Measurements from ENCODE around the gene CTSE. TPM values are rescaled to one million over a fixed set of nuclear protein-coding genes. Genes with fewer than 3 reads are reported as not detected.

Gene CTSE
- total and polyA plus RNA-seq, 2 experiments from 2014 or later: not detected

DNA sequence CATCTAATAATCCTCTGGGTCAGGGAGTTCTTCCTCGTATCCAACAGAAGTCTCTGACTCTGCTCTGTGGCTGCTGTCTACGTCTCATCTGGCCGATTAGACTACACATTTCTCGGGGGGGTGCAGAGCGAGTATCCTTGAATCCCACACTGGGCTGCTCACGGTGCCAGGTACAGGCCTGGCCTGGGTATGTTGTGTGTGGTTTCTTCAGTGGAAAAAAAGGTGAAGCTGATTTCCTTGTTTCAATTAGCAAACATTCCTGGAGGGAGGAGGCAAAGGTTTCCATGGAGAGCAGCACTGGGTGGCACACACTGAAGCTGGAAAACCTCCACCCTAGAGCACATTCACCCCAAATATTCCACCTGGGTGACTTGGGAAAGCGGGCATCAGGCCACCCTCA lies 18.5 kb downstream of the CTSE start:
- H3F3A ChIP-seq (replicated peaks; ENCODE audit: low read depth): no peaks in the 10 kb centered on the region
- H3K9me2 ChIP-seq (ENCODE audit: insufficient read depth): no peaks in the 10 kb centered on the region
- ATAC-seq (no peak), DNase-seq (ENCODE audit: low spot score) (no peak)
- no peak overlapping the region for H3K4me3 Mint-ChIP-seq
- H3K9me3 Mint-ChIP-seq: no peaks in the 10 kb centered on the region
- no peak overlapping the region for H3K4me3 ChIP-seq
- H3K36me3 ChIP-seq (ENCODE audit: insufficient read depth): no peaks in the 10 kb centered on the region
- H3K27ac ChIP-seq (ENCODE audit: low read depth): no peak overlapping the region
- H2AFZ ChIP-seq: peak overlapping the region; percentile 14; the same call in 1 of the 2 replicates
- H3K79me2 ChIP-seq (replicated peaks; ENCODE audit: insufficient read depth): no peaks in the 10 kb centered on the region
- no peaks in the 10 kb centered on the region for H4K20me1 ChIP-seq (replicated peaks; ENCODE audit: insufficient read depth)
- H3K4me2 ChIP-seq: no peak overlapping the region
- H3K4me1 Mint-ChIP-seq: peaks cover 4% of the 10 kb centered on the region; the same call in 1 of the 3 replicates
- H3K27ac Mint-ChIP-seq: no peak overlapping the region
- H3K4me1 ChIP-seq (ENCODE audit: insufficient read depth): no peaks in the 10 kb centered on the region
- no peak for TF ChIP-seq NANOG (IDR thresholded peaks at IDR 0.05; ENCODE audit: borderline replicate concordance)
- TF ChIP-seq, protein P1, sequence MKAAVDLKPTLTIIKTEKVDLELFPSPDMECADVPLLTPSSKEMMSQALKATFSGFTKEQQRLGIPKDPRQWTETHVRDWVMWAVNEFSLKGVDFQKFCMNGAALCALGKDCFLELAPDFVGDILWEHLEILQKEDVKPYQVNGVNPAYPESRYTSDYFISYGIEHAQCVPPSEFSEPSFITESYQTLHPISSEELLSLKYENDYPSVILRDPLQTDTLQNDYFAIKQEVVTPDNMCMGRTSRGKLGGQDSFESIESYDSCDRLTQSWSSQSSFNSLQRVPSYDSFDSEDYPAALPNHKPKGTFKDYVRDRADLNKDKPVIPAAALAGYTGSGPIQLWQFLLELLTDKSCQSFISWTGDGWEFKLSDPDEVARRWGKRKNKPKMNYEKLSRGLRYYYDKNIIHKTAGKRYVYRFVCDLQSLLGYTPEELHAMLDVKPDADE (IDR thresholded peaks at IDR 0.05): no peak
- TF ChIP-seq, protein P2, sequence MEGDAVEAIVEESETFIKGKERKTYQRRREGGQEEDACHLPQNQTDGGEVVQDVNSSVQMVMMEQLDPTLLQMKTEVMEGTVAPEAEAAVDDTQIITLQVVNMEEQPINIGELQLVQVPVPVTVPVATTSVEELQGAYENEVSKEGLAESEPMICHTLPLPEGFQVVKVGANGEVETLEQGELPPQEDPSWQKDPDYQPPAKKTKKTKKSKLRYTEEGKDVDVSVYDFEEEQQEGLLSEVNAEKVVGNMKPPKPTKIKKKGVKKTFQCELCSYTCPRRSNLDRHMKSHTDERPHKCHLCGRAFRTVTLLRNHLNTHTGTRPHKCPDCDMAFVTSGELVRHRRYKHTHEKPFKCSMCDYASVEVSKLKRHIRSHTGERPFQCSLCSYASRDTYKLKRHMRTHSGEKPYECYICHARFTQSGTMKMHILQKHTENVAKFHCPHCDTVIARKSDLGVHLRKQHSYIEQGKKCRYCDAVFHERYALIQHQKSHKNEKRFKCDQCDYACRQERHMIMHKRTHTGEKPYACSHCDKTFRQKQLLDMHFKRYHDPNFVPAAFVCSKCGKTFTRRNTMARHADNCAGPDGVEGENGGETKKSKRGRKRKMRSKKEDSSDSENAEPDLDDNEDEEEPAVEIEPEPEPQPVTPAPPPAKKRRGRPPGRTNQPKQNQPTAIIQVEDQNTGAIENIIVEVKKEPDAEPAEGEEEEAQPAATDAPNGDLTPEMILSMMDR (conservative IDR thresholded peaks at IDR 0.05; ENCODE audit: low read depth in 2 of 2): no peak
- TF ChIP-seq, protein P3, sequence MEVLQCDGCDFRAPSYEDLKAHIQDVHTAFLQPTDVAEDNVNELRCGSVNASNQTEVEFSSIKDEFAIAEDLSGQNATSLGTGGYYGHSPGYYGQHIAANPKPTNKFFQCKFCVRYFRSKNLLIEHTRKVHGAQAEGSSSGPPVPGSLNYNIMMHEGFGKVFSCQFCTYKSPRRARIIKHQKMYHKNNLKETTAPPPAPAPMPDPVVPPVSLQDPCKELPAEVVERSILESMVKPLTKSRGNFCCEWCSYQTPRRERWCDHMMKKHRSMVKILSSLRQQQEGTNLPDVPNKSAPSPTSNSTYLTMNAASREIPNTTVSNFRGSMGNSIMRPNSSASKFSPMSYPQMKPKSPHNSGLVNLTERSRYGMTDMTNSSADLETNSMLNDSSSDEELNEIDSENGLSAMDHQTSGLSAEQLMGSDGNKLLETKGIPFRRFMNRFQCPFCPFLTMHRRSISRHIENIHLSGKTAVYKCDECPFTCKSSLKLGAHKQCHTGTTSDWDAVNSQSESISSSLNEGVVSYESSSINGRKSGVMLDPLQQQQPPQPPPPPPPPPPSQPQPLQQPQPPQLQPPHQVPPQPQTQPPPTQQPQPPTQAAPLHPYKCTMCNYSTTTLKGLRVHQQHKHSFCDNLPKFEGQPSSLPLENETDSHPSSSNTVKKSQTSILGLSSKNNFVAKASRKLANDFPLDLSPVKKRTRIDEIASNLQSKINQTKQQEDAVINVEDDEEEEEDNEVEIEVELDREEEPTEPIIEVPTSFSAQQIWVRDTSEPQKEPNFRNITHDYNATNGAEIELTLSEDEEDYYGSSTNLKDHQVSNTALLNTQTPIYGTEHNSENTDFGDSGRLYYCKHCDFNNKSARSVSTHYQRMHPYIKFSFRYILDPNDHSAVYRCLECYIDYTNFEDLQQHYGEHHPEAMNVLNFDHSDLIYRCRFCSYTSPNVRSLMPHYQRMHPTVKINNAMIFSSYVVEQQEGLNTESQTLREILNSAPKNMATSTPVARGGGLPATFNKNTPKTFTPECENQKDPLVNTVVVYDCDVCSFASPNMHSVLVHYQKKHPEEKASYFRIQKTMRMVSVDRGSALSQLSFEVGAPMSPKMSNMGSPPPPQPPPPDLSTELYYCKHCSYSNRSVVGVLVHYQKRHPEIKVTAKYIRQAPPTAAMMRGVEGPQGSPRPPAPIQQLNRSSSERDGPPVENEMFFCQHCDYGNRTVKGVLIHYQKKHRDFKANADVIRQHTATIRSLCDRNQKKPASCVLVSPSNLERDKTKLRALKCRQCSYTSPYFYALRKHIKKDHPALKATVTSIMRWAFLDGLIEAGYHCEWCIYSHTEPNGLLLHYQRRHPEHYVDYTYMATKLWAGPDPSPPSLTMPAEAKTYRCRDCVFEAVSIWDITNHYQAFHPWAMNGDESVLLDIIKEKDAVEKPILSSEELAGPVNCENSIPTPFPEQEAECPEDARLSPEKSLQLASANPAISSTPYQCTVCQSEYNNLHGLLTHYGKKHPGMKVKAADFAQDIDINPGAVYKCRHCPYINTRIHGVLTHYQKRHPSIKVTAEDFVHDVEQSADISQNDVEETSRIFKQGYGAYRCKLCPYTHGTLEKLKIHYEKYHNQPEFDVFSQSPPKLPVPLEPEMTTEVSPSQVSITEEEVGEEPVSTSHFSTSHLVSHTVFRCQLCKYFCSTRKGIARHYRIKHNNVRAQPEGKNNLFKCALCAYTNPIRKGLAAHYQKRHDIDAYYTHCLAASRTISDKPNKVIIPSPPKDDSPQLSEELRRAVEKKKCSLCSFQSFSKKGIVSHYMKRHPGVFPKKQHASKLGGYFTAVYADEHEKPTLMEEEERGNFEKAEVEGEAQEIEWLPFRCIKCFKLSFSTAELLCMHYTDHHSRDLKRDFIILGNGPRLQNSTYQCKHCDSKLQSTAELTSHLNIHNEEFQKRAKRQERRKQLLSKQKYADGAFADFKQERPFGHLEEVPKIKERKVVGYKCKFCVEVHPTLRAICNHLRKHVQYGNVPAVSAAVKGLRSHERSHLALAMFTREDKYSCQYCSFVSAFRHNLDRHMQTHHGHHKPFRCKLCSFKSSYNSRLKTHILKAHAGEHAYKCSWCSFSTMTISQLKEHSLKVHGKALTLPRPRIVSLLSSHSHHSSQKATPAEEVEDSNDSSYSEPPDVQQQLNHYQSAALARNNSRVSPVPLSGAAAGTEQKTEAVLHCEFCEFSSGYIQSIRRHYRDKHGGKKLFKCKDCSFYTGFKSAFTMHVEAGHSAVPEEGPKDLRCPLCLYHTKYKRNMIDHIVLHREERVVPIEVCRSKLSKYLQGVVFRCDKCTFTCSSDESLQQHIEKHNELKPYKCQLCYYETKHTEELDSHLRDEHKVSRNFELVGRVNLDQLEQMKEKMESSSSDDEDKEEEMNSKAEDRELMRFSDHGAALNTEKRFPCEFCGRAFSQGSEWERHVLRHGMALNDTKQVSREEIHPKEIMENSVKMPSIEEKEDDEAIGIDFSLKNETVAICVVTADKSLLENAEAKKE (CRISPR knock-in tag; IDR thresholded peaks at IDR 0.05): no peak
- TF ChIP-seq, protein P4, sequence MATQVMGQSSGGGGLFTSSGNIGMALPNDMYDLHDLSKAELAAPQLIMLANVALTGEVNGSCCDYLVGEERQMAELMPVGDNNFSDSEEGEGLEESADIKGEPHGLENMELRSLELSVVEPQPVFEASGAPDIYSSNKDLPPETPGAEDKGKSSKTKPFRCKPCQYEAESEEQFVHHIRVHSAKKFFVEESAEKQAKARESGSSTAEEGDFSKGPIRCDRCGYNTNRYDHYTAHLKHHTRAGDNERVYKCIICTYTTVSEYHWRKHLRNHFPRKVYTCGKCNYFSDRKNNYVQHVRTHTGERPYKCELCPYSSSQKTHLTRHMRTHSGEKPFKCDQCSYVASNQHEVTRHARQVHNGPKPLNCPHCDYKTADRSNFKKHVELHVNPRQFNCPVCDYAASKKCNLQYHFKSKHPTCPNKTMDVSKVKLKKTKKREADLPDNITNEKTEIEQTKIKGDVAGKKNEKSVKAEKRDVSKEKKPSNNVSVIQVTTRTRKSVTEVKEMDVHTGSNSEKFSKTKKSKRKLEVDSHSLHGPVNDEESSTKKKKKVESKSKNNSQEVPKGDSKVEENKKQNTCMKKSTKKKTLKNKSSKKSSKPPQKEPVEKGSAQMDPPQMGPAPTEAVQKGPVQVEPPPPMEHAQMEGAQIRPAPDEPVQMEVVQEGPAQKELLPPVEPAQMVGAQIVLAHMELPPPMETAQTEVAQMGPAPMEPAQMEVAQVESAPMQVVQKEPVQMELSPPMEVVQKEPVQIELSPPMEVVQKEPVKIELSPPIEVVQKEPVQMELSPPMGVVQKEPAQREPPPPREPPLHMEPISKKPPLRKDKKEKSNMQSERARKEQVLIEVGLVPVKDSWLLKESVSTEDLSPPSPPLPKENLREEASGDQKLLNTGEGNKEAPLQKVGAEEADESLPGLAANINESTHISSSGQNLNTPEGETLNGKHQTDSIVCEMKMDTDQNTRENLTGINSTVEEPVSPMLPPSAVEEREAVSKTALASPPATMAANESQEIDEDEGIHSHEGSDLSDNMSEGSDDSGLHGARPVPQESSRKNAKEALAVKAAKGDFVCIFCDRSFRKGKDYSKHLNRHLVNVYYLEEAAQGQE (IDR thresholded peaks at IDR 0.05; ENCODE audit: unreplicated experiment): no peak
- no peak for TF ChIP-seq CREB1 (CRISPR knock-in tag; IDR thresholded peaks at IDR 0.05; ENCODE audit: low read depth)
- no peak for TF ChIP-seq STAT1 (IDR thresholded peaks at IDR 0.05; ENCODE audit: unreplicated experiment)
- no peak for TF ChIP-seq ZNF114 (CRISPR knock-in tag; IDR thresholded peaks at IDR 0.05)
- no peak for TF ChIP-seq JUNB (IDR thresholded peaks at IDR 0.05; ENCODE audit: unreplicated experiment)
- TF ChIP-seq POLR2AphosphoS5 (IDR thresholded peaks at IDR 0.05; ENCODE audit: low read depth): no peak
- TF ChIP-seq EZH2phosphoT487 (IDR thresholded peaks at IDR 0.05; ENCODE audit: unreplicated experiment): no peak
- no peak for TF ChIP-seq ZNF331 (CRISPR knock-in tag; IDR thresholded peaks at IDR 0.05; ENCODE audit: low read depth)
- TF ChIP-seq EZH2 (IDR thresholded peaks at IDR 0.05; ENCODE audit: low read depth, unreplicated experiment): no peak
- H3K36me3 Mint-ChIP-seq (ENCODE audit: low read depth): no peaks in the 10 kb centered on the region
- no peaks in the 10 kb centered on the region for H3K27me3 ChIP-seq (ENCODE audit: insufficient read depth)
- peaks cover 18% of the 10 kb centered on the region for H3K27me3 Mint-ChIP-seq (ENCODE audit: insufficient read depth, low read depth, poor library complexity)
